ENCODE results near the gene ELN.
"Not testable (repeated sequence)": the region's sequence is repeated elsewhere in the genome, so short reads cannot be mapped to it uniquely, and the experiment has no call there.

ELN gene

GRCh38 chr7:74027683-74028320 is at the start of gene ELN:
Gene ELN, plus strand, starts transcription at chr7:74028173. Its CDS starts 15 bp downstream, at chr7:74028188.
- peak; percentile 76 for DNase-seq

GRCh38 chr7:73978661-73979563 is 49.1 kb upstream of the ELN start:
- DNase-seq = peak; percentile 83

- not testable (repeated sequence) for DNase-seq
Observed at GRCh38 chr7:73979656-73980055, 48.3 kb upstream of the ELN start.

GRCh38 chr7:73980206-73980605 is 47.8 kb upstream of the ELN start:
- DNase-seq = no peak

- no peak for DNase-seq
Observed at GRCh38 chr7:73981933-73982332, 46.0 kb upstream of the ELN start.

GRCh38 chr7:73983437-73984164 is 44.4 kb upstream of the ELN start:
- no peak for DNase-seq

GRCh38 chr7:73984481-73985205 is 43.3 kb upstream of the ELN start:
- DNase-seq = no peak

- no peak for DNase-seq
Observed at GRCh38 chr7:73985737-73986141, 42.2 kb upstream of the ELN start.

GRCh38 chr7:73986158-73986631 is 41.8 kb upstream of the ELN start:
- no peak for DNase-seq

- no peak for DNase-seq
Observed at GRCh38 chr7:73987298-73987697, 40.7 kb upstream of the ELN start.

GRCh38 chr7:73988197-73988596 is 39.8 kb upstream of the ELN start:
- no peak for DNase-seq

- DNase-seq = peak; percentile 22
Observed at GRCh38 chr7:73991522-73992100, 36.4 kb upstream of the ELN start.

- peak; percentile 84 for DNase-seq
Observed at GRCh38 chr7:73992101-73992562, 35.8 kb upstream of the ELN start.

GRCh38 chr7:73994023-73994422 is 34.0 kb upstream of the ELN start:
- no peak for DNase-seq

- DNase-seq = no peak
Observed at GRCh38 chr7:73994761-73995160, 33.2 kb upstream of the ELN start.

GRCh38 chr7:73995330-73995729 is 32.6 kb upstream of the ELN start:
- DNase-seq = peak; percentile 69

- DNase-seq = no peak
Observed at GRCh38 chr7:73995821-73996511, 32.0 kb upstream of the ELN start.

- DNase-seq = no peak
Observed at GRCh38 chr7:73997056-73997455, 30.9 kb upstream of the ELN start.

GRCh38 chr7:73999664-74000435 is 28.1 kb upstream of the ELN start:
- peak; percentile 82 for DNase-seq

- no peak for DNase-seq
Observed at GRCh38 chr7:74000489-74001149, 27.4 kb upstream of the ELN start.

Measured in fibroblast of skin of right biceps (primary cell).